Nephron progenitor cell (in vitro differentiated cells): ENCODE results near the gene FAM3B.

Experiments used
- DNase-seq: peaks from one replicate; pipeline ENCODE4 v3.0.0; 2021
- H3K27ac Mint-ChIP-seq: 2 replicates; pipeline ENCODE4 v1.8.0; 2021; ENCODE audit warnings: mild to moderate bottlenecking, moderate library complexity, mixed read lengths
- H3K27me3 Mint-ChIP-seq: 2 replicates; pipeline ENCODE4 v1.8.0; 2021; ENCODE audit warnings: mild to moderate bottlenecking, low read depth, mixed read lengths; ENCODE audit not compliant: poor library complexity
- H3K36me3 Mint-ChIP-seq: 2 replicates; pipeline ENCODE4 v1.8.0; 2021; ENCODE audit warnings: low read depth, mixed read lengths
- H3K4me1 Mint-ChIP-seq: 2 replicates; pipeline ENCODE4 v1.8.0; 2021; ENCODE audit warnings: mixed read lengths
- H3K4me3 Mint-ChIP-seq: 2 replicates; pipeline ENCODE4 v1.8.0; 2021; ENCODE audit warnings: mild to moderate bottlenecking, moderate library complexity, mixed read lengths
- H3K9me3 Mint-ChIP-seq: 2 replicates; pipeline ENCODE4 v1.8.0; 2021; ENCODE audit warnings: mild to moderate bottlenecking, moderate library complexity, mixed read lengths
- TF ChIP-seq, protein P1 (sequence below): fragments of 200-600 bp; sonication (generic); IDR thresholded peaks from 2 replicates; pipeline ENCODE4 v1.5.0; 2021; ENCODE audit warnings: antibody characterized with exemption

FAM3B gene

DNA sequence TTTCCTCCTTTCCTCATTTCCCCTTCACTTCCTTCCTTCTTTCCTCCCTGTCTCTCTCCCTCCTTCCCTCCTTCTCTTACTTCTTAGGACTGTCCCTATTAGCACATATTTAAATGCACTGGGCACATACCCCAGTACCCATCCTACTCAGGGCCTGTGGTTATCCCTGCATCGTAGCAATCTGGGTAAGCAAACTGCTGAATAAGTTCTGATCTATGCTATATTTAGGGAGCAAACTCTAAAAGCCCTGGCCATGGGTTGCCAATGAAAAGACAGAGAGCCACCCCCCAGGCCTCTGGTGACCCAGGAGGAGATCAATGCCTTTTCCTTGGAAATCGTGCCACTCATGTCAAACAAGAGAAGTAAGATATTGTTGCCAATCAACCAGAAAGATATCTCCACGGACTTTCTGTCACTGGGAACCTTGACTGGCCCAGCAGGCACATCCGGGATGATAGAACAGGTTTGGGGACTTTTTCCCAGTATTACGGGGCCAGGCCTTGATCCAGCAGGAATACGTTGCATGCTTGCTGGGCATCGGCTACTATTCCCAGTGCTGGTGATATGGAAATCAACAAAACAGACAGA lies 5.4 kb downstream of the FAM3B start:
- no peaks in the 10 kb centered on the region for H3K9me3 Mint-ChIP-seq
- H3K4me3 Mint-ChIP-seq: no peak overlapping the region
- no peak for DNase-seq
- H3K4me1 Mint-ChIP-seq: peaks cover 23% of the 10 kb centered on the region
- H3K27me3 Mint-ChIP-seq: peaks cover 44% of the 10 kb centered on the region
- H3K36me3 Mint-ChIP-seq: no peaks in the 10 kb centered on the region
- H3K27ac Mint-ChIP-seq: no peak overlapping the region
- TF ChIP-seq, protein P1, sequence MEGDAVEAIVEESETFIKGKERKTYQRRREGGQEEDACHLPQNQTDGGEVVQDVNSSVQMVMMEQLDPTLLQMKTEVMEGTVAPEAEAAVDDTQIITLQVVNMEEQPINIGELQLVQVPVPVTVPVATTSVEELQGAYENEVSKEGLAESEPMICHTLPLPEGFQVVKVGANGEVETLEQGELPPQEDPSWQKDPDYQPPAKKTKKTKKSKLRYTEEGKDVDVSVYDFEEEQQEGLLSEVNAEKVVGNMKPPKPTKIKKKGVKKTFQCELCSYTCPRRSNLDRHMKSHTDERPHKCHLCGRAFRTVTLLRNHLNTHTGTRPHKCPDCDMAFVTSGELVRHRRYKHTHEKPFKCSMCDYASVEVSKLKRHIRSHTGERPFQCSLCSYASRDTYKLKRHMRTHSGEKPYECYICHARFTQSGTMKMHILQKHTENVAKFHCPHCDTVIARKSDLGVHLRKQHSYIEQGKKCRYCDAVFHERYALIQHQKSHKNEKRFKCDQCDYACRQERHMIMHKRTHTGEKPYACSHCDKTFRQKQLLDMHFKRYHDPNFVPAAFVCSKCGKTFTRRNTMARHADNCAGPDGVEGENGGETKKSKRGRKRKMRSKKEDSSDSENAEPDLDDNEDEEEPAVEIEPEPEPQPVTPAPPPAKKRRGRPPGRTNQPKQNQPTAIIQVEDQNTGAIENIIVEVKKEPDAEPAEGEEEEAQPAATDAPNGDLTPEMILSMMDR: no peak

DNA sequence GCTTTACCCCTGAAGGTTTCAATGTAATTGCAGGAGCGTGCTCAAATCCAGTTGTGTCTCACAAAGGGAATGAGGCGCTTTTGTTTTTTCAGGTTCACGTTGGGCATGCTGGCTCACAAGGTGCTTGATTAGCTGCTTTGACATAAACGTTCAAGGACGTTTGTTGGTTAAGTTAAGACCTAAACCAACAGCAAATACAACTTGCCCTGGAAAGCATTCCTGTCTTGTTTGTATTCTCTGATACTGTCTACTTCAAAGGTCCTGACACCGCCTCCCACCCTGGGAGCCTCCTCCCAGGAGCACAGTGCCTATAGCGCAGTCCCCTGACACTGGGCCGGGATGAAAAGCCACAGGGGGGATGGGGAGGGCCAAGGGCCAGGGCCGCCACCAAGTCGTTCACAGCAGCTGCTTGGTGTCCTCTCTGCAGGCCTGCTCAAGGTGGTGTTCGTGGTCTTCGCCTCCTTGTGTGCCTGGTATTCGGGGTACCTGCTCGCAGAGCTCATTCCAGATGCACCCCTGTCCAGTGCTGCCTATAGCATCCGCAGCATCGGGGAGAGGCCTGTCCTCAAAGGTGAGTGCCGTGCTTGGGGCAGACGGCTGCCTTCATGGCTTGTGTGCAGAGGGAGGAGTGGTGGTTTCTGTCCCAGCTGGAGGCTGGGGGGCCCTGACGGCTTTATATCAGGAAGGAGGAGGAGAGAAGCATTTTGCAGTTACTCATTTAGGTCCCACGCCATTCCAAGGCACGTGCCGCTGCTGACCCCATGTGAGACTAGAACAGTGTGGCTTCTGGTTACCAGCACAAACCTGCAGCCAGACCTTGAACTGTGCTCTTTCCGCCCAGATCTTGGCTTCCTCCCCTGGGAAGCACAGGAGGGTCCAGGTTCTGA lies 6.1 kb downstream of the FAM3B start:
- Mint-ChIP-seq H3K4me3 (no peak overlapping the region), H3K9me3 (no peaks in the 10 kb centered on the region), H3K36me3 (no peaks in the 10 kb centered on the region), H3K27ac (no peak overlapping the region), H3K27me3 (peaks cover 37% of the 10 kb centered on the region), H3K4me1 (peaks cover 19% of the 10 kb centered on the region)
- TF ChIP-seq, protein P1: no peak
- DNase-seq: no peak

DNA sequence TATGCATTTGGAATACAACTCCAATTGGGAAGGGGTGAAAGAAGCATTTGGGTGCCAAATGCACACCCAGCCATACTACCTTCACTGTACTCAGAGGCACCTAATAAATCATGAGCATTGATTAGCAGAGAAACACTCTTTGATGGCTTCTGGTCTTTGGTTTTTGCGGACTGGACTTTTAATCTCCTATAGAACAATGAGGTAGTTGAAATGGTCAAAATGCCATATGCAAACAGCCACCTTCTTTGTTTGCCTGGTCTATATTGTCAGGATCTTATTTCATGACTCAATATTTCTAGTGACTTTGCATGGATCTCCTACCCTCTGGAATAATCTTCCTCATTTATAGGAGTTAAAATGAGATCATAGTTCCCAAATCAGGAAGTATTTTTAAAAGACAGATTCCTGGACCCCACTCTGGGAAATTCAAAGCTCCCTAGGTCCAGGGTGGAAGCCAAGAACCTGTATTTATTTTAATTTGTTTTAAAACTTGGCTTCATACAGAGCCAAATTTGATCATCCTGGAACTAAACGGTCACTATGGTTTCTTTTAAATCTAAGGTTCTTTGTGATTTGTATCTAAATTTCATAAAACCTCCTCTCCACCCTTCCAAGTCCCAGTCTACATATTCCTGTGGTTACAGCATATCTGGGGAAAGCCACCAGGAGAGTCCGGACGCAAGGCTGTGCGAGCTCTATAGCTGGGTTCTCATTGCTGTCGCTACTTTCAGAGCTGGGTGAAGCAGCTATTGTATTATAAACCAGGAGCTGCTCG lies 8.7 kb downstream of the FAM3B start:
- Mint-ChIP-seq H3K9me3 (no peaks in the 10 kb centered on the region), H3K27me3 (peaks cover 14% of the 10 kb centered on the region), H3K27ac (no peak overlapping the region), H3K4me1 (peaks cover 21% of the 10 kb centered on the region), H3K4me3 (no peak overlapping the region), H3K36me3 (no peaks in the 10 kb centered on the region)
- TF ChIP-seq, protein P1: no peak
- no peak for DNase-seq

DNA sequence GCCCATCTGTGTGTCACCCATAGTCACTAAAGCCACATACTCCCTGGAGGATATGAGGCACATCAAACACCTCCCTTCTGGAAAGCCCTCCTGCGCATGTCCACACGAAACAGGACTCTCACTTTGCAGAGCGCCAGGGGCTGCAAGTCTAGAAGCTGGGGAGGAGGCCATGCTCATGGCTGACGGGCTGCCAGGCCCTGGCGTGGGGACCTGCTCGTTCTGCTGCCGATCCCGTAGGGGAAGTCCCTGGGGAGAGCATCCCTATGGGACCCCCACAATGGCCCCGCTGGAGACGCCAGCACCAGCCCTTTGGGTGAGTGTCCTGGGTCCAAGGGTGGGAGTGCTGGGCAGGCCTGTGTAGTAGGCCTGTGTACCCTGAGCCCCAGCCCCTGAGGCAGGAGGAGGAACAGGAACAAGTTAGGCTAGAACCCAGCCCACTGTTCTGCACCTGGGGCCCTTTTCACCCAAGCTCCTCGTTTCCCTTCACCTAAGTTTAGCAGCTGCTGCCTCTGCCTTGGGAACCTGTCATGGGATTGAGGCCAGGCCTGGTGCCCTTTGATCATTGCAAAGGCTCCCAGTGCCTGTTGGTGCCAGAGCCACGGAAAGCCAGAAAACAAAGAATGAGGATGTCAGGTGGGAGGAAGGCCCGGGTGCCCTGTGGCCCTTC lies 9.9 kb downstream of the FAM3B start:
- H3K27me3 Mint-ChIP-seq: peaks cover 6% of the 10 kb centered on the region
- TF ChIP-seq, protein P1: no peak
- H3K4me1 Mint-ChIP-seq: peaks cover 21% of the 10 kb centered on the region
- no peak overlapping the region for H3K4me3 Mint-ChIP-seq
- no peak for DNase-seq
- H3K9me3 Mint-ChIP-seq: no peaks in the 10 kb centered on the region
- H3K36me3 Mint-ChIP-seq: no peaks in the 10 kb centered on the region
- H3K27ac Mint-ChIP-seq: no peak overlapping the region

DNA sequence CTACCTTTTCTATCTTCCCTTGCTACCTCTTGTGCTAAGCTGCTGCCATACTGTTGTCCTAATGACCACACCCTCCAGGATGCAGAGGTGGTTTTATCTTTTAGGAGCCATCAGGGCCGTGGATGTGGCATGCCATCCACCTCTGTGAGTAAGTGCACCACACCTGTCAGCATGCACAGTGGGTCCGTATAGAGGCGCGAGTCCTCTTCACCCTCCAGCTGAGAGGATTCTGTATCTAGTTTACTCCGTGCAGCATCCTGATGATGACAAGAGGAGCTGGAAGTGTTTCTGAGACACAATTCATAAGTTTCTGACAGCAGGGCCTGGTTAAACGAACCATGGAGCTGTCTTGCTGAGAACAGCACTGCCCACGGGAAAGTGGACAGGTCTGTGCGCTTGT lies 11.2 kb downstream of the FAM3B start:
- no peak overlapping the region for H3K4me3 Mint-ChIP-seq
- peaks cover 10% of the 10 kb centered on the region for H3K27me3 Mint-ChIP-seq
- TF ChIP-seq, protein P1: no peak
- no peaks in the 10 kb centered on the region for H3K36me3 Mint-ChIP-seq
- peaks cover 4% of the 10 kb centered on the region for H3K9me3 Mint-ChIP-seq
- peaks cover 12% of the 10 kb centered on the region for H3K4me1 Mint-ChIP-seq
- no peak overlapping the region for H3K27ac Mint-ChIP-seq
- DNase-seq: no peak
